GM23338 (cell line): ENCODE results near the gene SPCS2. TPM values are rescaled to one million over a fixed set of nuclear protein-coding genes. Genes with fewer than 3 reads are reported as not detected.

ENCODE experiments used
- ATAC-seq: fragments of 200-7000 bp; cut with Tn5 transposase; 3 replicates; pipeline ENCODE4 v1.9.1; 2020
- DNase-seq: peaks from one replicate; pipeline ENCODE4 v3.0.0-alpha.2; 2015; ENCODE audit warnings: low spot score
- H2AFZ ChIP-seq: fragments of 200-600 bp; sonication (generic); 2 replicates; pipeline ENCODE4 v1.8.0; 2016; ENCODE audit warnings: antibody characterized with exemption, mild to moderate bottlenecking, moderate library complexity
- H3F3A ChIP-seq: fragments of 200-600 bp; sonication (generic); replicated peaks from 2 replicates; pipeline ENCODE4 v1.8.0; 2017; ENCODE audit warnings: antibody characterized with exemption, mixed run types, low read depth
- H3K27ac ChIP-seq: fragments of 200-600 bp; sonication (generic); 2 replicates; pipeline ENCODE4 v1.6.1; 2016; ENCODE audit warnings: low read depth
- H3K27me3 ChIP-seq: fragments of 200-600 bp; sonication (generic); 2 replicates; pipeline ENCODE4 v1.8.0; 2016; ENCODE audit warnings: mild to moderate bottlenecking, mixed run types, moderate library complexity; ENCODE audit not compliant: insufficient read depth
- H3K36me3 ChIP-seq: fragments of 200-600 bp; sonication (generic); 2 replicates; pipeline ENCODE4 v1.8.0; 2016; ENCODE audit warnings: mild to moderate bottlenecking; ENCODE audit not compliant: insufficient read depth
- H3K4me1 ChIP-seq: fragments of 200-600 bp; sonication (generic); 2 replicates; pipeline ENCODE4 v1.8.0; 2016; ENCODE audit warnings: mild to moderate bottlenecking, moderate library complexity; ENCODE audit not compliant: insufficient read depth
- H3K4me2 ChIP-seq: fragments of 200-600 bp; sonication (generic); 2 replicates; pipeline ENCODE4 v1.7.1; 2017; ENCODE audit warnings: mixed run types
- H3K4me3 ChIP-seq: fragments of 200-600 bp; sonication (generic); 2 replicates; pipeline ENCODE4 v1.6.1; 2016; ENCODE audit warnings: mixed run types
- H3K79me2 ChIP-seq: fragments of 200-600 bp; sonication (generic); replicated peaks from 2 replicates; pipeline ENCODE4 v1.8.0; 2017; ENCODE audit warnings: mild to moderate bottlenecking; ENCODE audit not compliant: insufficient read depth
- H3K9me2 ChIP-seq: fragments of 200-600 bp; sonication (generic); 2 replicates; pipeline ENCODE4 v1.8.0; 2017; ENCODE audit not compliant: insufficient read depth
- H4K20me1 ChIP-seq: fragments of 200-600 bp; sonication (generic); replicated peaks from 2 replicates; pipeline ENCODE4 v1.8.0; 2017; ENCODE audit warnings: mild to moderate bottlenecking; ENCODE audit not compliant: insufficient read depth
- H3K27ac Mint-ChIP-seq: 2 replicates; pipeline ENCODE4 v1.8.0; 2020; ENCODE audit warnings: inconsistent platforms, mild to moderate bottlenecking, moderate library complexity, mixed read lengths
- H3K27me3 Mint-ChIP-seq: 3 replicates; pipeline ENCODE4 v1.8.0; 2022; ENCODE audit warnings: low read depth, mild to moderate bottlenecking, moderate library complexity, mixed read lengths, inconsistent platforms; ENCODE audit not compliant: insufficient read depth, poor library complexity
- H3K36me3 Mint-ChIP-seq: 3 replicates; pipeline ENCODE4 v1.8.0; 2021; ENCODE audit warnings: low read depth, mild to moderate bottlenecking, inconsistent platforms, moderate library complexity, mixed read lengths
- H3K4me1 Mint-ChIP-seq: 3 replicates; pipeline ENCODE4 v1.8.0; 2020; ENCODE audit warnings: mild to moderate bottlenecking, inconsistent platforms, mixed read lengths
- H3K4me3 Mint-ChIP-seq: 3 replicates; pipeline ENCODE4 v1.8.0; 2021; ENCODE audit warnings: moderate library complexity, mild to moderate bottlenecking, inconsistent platforms, mixed read lengths
- H3K9me3 Mint-ChIP-seq: 3 replicates; pipeline ENCODE4 v1.8.0; 2020; ENCODE audit warnings: moderate library complexity, mild to moderate bottlenecking, inconsistent platforms, mixed read lengths
- EZH2phosphoT487 ChIP-seq: fragments of 200-600 bp; sonication (generic); IDR thresholded peaks from one replicate; pipeline ENCODE4 v1.8.1; 2018; ENCODE audit warnings: antibody characterized with exemption; ENCODE audit not compliant: unreplicated experiment
- NANOG ChIP-seq: IDR thresholded peaks from 2 replicates; pipeline ENCODE4 v1.6.1; 2016; ENCODE audit warnings: antibody characterized with exemption, borderline replicate concordance
- STAT1 ChIP-seq: IDR thresholded peaks from one replicate; pipeline ENCODE4 v1.6.1; 2016; ENCODE audit warnings: antibody characterized with exemption; ENCODE audit not compliant: unreplicated experiment
- ZNF331 ChIP-seq: fragments of 250-450 bp; sonication (Bioruptor Pico); IDR thresholded peaks from 2 replicates; pipeline ENCODE4 v1.5.0; 2020; ENCODE audit warnings: low read depth, mild to moderate bottlenecking, moderate library complexity
- polyA plus RNA-seq: library from polyadenylated mRNA; unstranded; fragments of >200 nt; fragmentation: Nextera tagmentation; extraction: Ambion mirVana; gene quantifications from 2 replicates; pipeline ENCODE4 v1.2.1, GENCODE V29; 2016
- total RNA-seq: library from RNA; depleted of rRNA; stranded (reverse); fragments of >200 nt; shearing (Covaris generic); gene quantifications from 2 replicates; pipeline ENCODE4 v1.2.3, GENCODE V29; 2014
- TF ChIP-seq, protein P1 (sequence below): fragments of 250-450 bp; sonication (Bioruptor Pico); IDR thresholded peaks from 2 replicates; pipeline ENCODE4 v1.5.0; 2020; ENCODE audit warnings: mild to moderate bottlenecking, moderate library complexity
- TF ChIP-seq, protein P2 (sequence below), 2 experiments: fragments of 200-600 bp in 1 of 2; sonication (generic) in 1 of 2; conservative IDR thresholded peaks; 2 replicates each; pipeline versions ENCODE4 v1.5.1 to v1.6.1; 2016 to 2017; ENCODE audit warnings: antibody characterized with exemption in 2 of 2, low read depth in 2 of 2, mild to moderate bottlenecking in 2 of 2, moderate library complexity in 1 of 2
- TF ChIP-seq, protein P3 (sequence below): IDR thresholded peaks from 2 replicates; pipeline ENCODE4 v1.6.1; 2016; ENCODE audit warnings: antibody characterized with exemption

The SPCS2 gene
- total and polyA plus RNA-seq, 2 experiments from 2014 or later = 115 to 334 TPM

DNA sequence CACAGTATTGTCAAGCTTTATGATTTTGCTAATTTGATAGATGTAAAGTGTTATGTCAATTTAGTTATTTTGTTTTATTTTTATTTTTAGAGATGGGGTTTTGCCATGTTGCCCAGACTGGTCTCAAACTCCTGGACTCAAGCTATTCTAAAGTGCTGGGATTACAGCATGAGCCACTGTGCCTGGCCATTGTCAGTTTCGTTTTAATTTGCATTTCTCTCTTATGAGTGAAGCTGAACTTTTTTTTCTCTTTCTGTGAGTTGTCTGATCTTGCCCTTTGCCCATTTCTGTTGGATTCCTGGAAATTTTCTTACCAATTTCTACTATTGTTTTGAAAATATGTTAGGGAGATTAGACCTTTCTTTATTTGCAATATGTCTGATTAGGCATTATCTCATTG, 55.1 kb downstream of the SPCS2 start (continued):
- TF ChIP-seq, protein P1, sequence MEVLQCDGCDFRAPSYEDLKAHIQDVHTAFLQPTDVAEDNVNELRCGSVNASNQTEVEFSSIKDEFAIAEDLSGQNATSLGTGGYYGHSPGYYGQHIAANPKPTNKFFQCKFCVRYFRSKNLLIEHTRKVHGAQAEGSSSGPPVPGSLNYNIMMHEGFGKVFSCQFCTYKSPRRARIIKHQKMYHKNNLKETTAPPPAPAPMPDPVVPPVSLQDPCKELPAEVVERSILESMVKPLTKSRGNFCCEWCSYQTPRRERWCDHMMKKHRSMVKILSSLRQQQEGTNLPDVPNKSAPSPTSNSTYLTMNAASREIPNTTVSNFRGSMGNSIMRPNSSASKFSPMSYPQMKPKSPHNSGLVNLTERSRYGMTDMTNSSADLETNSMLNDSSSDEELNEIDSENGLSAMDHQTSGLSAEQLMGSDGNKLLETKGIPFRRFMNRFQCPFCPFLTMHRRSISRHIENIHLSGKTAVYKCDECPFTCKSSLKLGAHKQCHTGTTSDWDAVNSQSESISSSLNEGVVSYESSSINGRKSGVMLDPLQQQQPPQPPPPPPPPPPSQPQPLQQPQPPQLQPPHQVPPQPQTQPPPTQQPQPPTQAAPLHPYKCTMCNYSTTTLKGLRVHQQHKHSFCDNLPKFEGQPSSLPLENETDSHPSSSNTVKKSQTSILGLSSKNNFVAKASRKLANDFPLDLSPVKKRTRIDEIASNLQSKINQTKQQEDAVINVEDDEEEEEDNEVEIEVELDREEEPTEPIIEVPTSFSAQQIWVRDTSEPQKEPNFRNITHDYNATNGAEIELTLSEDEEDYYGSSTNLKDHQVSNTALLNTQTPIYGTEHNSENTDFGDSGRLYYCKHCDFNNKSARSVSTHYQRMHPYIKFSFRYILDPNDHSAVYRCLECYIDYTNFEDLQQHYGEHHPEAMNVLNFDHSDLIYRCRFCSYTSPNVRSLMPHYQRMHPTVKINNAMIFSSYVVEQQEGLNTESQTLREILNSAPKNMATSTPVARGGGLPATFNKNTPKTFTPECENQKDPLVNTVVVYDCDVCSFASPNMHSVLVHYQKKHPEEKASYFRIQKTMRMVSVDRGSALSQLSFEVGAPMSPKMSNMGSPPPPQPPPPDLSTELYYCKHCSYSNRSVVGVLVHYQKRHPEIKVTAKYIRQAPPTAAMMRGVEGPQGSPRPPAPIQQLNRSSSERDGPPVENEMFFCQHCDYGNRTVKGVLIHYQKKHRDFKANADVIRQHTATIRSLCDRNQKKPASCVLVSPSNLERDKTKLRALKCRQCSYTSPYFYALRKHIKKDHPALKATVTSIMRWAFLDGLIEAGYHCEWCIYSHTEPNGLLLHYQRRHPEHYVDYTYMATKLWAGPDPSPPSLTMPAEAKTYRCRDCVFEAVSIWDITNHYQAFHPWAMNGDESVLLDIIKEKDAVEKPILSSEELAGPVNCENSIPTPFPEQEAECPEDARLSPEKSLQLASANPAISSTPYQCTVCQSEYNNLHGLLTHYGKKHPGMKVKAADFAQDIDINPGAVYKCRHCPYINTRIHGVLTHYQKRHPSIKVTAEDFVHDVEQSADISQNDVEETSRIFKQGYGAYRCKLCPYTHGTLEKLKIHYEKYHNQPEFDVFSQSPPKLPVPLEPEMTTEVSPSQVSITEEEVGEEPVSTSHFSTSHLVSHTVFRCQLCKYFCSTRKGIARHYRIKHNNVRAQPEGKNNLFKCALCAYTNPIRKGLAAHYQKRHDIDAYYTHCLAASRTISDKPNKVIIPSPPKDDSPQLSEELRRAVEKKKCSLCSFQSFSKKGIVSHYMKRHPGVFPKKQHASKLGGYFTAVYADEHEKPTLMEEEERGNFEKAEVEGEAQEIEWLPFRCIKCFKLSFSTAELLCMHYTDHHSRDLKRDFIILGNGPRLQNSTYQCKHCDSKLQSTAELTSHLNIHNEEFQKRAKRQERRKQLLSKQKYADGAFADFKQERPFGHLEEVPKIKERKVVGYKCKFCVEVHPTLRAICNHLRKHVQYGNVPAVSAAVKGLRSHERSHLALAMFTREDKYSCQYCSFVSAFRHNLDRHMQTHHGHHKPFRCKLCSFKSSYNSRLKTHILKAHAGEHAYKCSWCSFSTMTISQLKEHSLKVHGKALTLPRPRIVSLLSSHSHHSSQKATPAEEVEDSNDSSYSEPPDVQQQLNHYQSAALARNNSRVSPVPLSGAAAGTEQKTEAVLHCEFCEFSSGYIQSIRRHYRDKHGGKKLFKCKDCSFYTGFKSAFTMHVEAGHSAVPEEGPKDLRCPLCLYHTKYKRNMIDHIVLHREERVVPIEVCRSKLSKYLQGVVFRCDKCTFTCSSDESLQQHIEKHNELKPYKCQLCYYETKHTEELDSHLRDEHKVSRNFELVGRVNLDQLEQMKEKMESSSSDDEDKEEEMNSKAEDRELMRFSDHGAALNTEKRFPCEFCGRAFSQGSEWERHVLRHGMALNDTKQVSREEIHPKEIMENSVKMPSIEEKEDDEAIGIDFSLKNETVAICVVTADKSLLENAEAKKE (CRISPR knock-in tag) = no peak
- TF ChIP-seq STAT1 (no peak), NANOG (no peak)

DNA sequence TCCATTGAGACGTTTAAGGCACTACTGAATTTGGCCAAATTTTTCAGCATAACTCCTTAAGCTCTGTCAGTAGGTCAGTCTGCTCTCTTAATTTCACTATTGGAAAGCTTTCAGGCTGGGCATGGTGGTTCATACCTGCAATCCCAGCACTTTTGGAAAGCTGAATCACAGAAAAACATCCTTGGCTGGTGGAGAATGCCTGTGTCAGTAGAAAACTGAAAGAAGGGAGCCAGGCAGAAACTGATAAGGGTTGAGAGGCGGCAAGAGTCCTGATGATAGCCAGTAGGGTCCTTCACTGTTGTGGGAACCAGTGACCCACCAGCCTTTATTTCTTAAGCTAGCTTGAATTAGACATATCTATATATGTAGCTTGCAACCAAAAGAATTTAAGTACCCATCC, 62.3 kb downstream of the SPCS2 start:
- H3K9me2 ChIP-seq = no peaks in the 10 kb centered on the region
- no peak overlapping the region for H3K4me3 ChIP-seq
- no peaks in the 10 kb centered on the region for H3K79me2 ChIP-seq
- H3K27me3 Mint-ChIP-seq = no peaks in the 10 kb centered on the region
- H3K4me2 ChIP-seq = no peak overlapping the region
- no peak for ATAC-seq
- no peak overlapping the region for H3K27ac Mint-ChIP-seq
- H3K4me3 Mint-ChIP-seq = no peak overlapping the region
- H3K4me1 ChIP-seq = no peaks in the 10 kb centered on the region
- no peaks in the 10 kb centered on the region for H3K27me3 ChIP-seq
- 0 out of 2 replicates have a peak, but pooled peaks cover 5% of the 10 kb centered on the region for H4K20me1 ChIP-seq
- peaks cover 6% of the 10 kb centered on the region; the same call in 1 of the 3 replicates for H3K4me1 Mint-ChIP-seq
- H3K36me3 Mint-ChIP-seq = peaks cover 18% of the 10 kb centered on the region
- H3F3A ChIP-seq = no peaks in the 10 kb centered on the region
- peaks cover 13% of the 10 kb centered on the region; the same call in 1 of the 2 replicates for H3K36me3 ChIP-seq
- DNase-seq = no peak
- H3K9me3 Mint-ChIP-seq = no peaks in the 10 kb centered on the region
- no peak overlapping the region for H2AFZ ChIP-seq
- H3K27ac ChIP-seq = no peak overlapping the region
- TF ChIP-seq, protein P2, sequence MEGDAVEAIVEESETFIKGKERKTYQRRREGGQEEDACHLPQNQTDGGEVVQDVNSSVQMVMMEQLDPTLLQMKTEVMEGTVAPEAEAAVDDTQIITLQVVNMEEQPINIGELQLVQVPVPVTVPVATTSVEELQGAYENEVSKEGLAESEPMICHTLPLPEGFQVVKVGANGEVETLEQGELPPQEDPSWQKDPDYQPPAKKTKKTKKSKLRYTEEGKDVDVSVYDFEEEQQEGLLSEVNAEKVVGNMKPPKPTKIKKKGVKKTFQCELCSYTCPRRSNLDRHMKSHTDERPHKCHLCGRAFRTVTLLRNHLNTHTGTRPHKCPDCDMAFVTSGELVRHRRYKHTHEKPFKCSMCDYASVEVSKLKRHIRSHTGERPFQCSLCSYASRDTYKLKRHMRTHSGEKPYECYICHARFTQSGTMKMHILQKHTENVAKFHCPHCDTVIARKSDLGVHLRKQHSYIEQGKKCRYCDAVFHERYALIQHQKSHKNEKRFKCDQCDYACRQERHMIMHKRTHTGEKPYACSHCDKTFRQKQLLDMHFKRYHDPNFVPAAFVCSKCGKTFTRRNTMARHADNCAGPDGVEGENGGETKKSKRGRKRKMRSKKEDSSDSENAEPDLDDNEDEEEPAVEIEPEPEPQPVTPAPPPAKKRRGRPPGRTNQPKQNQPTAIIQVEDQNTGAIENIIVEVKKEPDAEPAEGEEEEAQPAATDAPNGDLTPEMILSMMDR (conservative IDR thresholded peaks at IDR 0.05; ENCODE audit: low read depth in 2 of 2) = no peak
- TF ChIP-seq, protein P3, sequence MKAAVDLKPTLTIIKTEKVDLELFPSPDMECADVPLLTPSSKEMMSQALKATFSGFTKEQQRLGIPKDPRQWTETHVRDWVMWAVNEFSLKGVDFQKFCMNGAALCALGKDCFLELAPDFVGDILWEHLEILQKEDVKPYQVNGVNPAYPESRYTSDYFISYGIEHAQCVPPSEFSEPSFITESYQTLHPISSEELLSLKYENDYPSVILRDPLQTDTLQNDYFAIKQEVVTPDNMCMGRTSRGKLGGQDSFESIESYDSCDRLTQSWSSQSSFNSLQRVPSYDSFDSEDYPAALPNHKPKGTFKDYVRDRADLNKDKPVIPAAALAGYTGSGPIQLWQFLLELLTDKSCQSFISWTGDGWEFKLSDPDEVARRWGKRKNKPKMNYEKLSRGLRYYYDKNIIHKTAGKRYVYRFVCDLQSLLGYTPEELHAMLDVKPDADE = no peak
- TF ChIP-seq, protein P1 (CRISPR knock-in tag) = no peak
- TF ChIP-seq ZNF331 (CRISPR knock-in tag) (no peak), EZH2phosphoT487 (no peak)
